Activated CD4-positive, CD25-positive, alpha-beta regulatory T cell treated with anti-CD3 and anti-CD28 coated beads, Interleukin-2, amount 50 U/mL, for 72 hours (primary cell): Measurements from ENCODE around the gene JAG1.
"Not testable (repeated sequence)": the region's sequence is repeated elsewhere in the genome, so short reads cannot be mapped to it uniquely, and the experiment has no call there.

ENCODE experiments used
- DNase-seq: peaks from one replicate; pipeline ENCODE4 v3.0.0; 2021

Gene JAG1

GRCh38 chr20:10634683-10635411 is 39.0 kb downstream of the JAG1 start:
- no peak for DNase-seq

- DNase-seq = no peak
Measured at GRCh38 chr20:10634211-10634610, 39.6 kb downstream of the JAG1 start.

GRCh38 chr20:10633718-10634117 is 40.1 kb downstream of the JAG1 start:
- DNase-seq = no peak

DNA sequence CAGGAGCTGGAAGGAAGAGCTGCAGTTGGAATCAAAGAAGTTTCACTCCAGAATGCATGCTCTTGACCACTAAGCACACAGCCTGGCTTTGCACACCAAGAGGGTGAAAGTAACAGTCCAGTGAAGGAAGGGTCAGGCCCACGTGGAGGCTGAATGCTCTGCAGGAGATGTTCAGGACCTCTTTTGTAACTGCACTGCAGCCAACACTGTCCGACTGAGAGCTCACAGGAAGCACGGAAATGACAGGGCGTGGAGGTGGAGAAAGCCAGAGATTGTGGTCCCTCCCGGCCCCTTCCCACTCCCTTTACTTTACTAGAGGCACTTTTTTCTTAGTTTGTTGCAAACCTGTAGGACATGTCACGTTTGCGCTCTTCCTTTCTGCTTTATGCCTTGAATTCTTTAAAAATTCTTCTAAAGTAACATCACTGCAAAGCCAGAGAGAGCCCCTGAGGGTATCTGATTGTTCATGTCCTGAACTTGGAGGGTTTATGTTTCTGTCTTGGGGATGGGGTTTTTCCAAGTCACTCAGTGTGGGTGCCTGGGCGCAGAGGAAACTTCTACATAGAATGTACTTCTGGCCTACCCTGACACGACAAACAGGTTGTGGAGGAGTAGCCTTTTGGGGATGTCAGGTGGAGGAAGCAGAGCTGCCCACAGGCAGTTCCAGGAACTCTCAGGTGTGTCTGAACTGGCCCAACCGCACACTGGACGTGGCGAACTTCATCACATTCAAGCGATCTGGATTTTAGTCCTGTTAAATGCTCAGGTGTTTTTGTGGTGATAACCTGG is 40.9 kb downstream of the JAG1 start:
- DNase-seq = no peak

GRCh38 chr20:10631126-10631525 is 42.7 kb downstream of the JAG1 start:
- DNase-seq = no peak

- no peak for DNase-seq
Measured at GRCh38 chr20:10629946-10630650, 43.7 kb downstream of the JAG1 start.

DNA sequence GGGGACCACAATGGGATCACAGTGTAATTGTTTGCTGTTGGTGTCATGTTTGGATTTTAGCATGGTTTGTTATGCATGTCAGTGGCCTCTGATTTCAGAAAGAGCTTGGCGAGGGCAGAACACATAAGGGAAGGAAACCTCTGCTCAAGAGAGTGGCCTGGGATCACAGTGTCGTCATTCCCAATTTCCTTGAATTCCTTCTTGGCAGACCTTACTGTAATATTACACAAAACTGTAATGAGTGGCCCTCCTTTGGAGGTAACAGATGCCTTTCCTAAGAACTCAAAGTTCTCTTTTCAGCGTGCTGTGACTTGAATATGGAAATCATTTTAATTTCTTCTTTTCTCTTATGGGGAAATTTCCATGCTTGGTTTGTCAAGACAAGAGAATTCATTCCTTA is 46.9 kb downstream of the JAG1 start:
- no peak for DNase-seq

GRCh38 chr20:10625641-10626040 is 48.2 kb downstream of the JAG1 start:
- DNase-seq = no peak

DNA sequence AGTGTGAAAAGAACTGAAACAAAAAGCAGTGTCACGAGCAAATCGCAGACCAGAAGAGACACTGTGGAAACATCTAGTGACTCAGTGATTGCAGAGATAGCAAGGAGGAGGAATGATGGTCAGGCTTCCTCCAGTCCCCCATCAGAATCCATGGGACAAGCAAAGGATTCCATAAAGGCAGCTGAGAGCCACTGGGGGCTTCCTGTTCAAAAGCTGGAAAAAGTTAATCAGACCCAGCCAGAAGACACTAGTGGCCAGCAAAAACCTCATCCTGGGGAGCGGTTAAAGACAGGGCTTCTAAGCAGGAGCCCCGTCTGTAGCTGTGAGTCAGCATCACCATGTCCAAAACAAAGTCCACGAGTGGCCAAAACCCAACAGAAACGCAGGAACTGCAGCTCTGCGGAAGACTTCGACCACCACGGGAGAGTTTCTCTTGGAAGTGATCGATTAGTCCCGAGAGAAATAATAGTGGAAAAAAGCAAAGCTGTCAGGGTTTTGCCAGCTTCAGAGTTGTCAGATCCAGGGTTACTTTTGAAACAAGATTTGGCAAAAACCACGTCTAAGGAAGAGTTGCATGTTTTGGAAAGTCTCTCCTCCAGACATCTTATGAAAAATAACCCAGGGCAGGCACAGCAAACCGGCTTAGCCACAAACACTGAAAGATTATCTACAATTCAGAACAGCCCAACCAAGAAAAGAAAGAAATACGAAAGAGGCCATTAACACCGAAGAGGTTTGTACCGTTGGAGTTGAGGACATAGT is 51.0 kb downstream of the JAG1 start:
- no peak for DNase-seq

DNA sequence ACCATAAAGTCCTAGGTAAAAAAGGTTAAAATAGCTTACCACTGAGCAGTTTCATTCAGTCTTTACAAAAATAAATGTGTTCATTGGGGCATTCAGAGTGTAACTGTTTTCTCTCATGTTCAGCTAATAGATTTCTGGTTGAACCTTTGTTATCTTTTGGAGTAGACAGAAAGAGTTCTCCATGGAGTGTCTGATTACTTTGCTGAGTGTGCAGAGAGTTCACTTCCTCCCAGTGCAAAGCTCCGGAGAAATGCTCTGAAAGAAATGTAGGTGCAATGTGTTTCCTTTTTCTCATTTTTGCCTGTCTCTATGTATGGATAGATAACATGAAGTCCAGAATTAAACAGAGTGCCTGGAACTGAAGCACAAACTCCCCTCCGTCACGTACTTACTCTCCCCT is 52.6 kb downstream of the JAG1 start:
- DNase-seq = no peak

DNA sequence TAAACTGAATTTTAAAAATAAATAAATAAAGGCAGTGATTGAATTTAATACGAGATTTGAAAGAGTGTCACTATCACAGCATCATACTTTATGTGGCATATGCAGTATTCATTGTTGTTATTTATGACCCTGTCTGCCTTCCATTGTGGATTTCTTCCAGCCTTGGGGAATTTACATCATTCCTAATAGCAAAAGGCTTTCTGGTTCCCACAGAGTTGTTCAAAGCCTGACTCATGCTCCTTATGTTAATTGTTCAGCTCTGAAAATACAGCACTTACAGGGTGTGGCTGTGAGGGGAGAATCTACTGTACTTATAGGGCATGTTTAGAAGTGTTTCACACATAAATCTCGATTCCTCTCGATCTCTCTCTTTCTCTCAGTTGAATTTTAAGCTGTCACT is 54.4 kb downstream of the JAG1 start:
- DNase-seq = no peak

- no peak for DNase-seq
Measured at GRCh38 chr20:10618611-10619245, 55.1 kb downstream of the JAG1 start.

DNA sequence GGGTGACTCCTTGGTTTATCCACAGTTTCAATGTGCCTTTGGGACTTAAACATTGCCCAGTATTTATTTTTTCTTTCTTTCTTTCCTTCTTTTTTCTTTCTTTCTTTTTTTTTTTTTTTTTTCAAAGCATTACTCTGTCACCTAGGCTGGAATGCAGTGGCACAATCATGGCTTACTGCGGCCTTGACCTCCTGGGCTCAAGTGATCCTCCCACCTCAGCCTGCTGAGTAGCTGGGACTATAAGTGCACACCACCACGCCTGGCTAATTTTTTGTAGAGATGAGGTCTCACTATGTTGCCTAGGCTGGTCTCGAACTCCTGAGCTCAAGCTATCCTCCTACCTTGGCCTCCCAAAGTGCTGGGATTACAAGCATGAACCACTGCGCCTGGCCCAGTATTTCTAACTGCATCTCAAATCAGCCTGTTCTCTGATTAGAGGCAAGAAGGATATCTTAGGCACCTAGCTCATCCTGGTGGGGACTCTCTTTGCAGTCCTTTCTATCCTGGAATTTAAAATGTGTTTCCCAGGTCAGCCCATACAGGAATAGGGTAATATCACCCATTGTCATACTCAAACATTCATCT is 56.2 kb downstream of the JAG1 start:
- DNase-seq = not testable (repeated sequence)

- DNase-seq = no peak
Measured at GRCh38 chr20:10616212-10616611, 57.6 kb downstream of the JAG1 start.

DNA sequence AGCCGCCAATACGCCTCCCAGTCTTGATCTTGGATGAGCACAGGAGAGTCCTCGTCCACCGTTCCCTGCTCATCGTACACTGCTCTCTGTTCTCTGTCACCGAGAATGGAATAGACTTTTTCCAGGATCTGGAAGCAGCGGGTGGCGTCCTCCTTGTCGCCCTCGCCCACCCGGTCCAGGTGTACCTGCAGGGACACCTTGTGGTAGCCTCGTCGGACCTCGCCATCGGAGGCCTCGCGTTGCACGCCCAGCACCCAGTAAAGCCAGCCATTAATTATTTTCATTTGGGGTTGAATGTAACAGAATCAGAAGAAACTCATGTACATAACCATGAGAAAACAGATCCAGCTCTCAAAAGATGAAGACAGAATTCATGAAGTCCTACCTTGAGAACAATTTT is 59.9 kb downstream of the JAG1 start:
- DNase-seq = no peak

DNA sequence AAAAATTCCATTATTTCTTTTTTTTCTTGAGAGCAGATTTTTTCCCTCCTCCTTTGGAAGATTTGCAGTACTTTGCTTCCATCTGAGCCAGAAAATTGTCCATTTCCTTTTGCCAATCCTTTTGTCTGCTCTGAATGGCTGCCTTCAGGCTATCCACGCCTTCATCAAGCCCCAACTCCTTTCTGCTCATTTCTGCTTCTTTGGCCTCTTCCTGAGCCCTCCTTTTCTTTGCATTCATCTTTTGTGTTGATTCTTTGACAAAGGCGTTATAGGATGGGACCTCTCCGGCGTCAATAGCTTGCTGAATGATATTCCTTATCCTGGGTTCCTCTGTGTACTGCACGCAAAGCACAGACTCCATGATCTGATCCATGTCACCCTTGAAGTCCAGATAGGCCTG is 60.4 kb downstream of the JAG1 start:
- DNase-seq = not testable (repeated sequence)

DNA sequence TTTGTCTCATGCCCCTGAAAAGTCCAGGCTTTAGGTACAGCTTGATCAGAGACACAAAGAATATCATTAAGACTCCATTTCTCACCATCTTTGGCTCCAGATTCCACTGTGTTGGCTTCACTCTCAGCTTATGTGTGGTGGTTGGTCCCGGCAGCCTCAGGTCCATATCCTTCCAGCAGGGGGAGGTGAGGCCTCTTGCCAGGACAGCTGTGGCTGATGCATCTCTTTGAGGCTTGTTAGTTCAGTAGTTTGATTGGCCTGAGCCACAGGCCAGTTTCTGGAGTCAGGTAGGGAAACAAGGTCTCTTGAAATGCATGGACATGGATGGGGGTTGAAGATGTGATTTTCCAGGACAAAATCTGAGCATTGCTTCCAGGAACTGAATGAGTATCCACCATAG is 62.4 kb downstream of the JAG1 start:
- DNase-seq = no peak

- no peak for DNase-seq
Measured at GRCh38 chr20:10610251-10610650, 63.5 kb downstream of the JAG1 start.

DNA sequence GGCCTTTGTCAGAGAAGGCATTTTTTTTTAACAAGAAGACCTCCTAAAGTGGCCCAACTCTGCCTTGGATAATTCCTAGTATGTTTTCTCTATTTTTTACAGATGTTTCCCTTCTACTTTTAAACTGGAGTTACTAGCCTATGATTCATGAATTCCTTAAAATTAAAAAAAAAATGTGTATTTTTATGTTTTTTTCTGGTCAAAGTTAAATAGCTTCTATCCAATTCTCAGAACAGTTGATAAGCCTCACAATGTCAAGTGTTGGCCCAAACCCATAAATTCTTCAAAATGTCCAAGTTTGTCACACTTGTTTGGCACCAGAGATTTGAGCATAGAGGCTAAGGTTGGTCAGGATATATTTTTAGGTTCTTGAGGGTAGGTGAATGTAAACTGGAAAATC is 64.0 kb downstream of the JAG1 start:
- DNase-seq = no peak

- no peak for DNase-seq
Measured at GRCh38 chr20:10609276-10609675, 64.5 kb downstream of the JAG1 start.

DNA sequence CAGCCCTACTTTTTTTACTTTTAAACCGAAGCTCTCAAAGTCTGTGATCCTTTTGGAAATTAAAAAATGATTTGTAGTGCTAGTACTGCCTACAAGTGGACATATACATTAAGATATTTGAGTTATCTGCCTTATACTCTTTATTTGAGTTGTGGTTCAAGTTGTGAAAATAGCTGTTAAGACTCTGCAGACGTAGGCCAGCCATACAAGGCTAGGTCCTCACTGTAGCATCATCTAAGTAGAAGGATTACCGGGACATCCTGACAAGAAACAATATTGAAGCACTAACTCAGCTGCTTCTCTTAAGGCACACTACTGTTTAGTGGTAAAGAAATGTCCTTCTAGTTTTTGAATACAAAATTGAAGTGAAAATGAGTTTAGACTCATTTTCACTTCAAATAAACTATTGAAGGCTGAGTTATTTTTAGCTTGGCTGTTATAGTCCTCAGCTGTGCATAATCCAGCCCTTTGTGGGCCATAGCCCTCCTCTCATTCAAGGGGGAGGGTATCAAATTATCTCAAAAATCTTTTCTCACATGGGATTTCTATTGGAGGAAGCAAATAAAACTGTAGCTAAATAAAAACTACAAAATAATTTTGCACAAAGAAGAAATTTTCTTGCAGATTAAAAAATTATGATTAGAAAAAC is 68.1 kb downstream of the JAG1 start:
- DNase-seq = no peak
